ENCODE data around the gene CLEC4F. TPM values are rescaled to one million over a fixed set of nuclear protein-coding genes. Genes with fewer than 3 reads are reported as not detected.

The CLEC4F gene
- total and polyA plus RNA-seq, 2 donors (not counting 1 experiment from before 2014, with no cell fraction given): not detected

- 80% methylated on average over 1 of the region's 1 CpG for WGBS (ENCODE audit: insufficient coverage)
- Mint-ChIP-seq H3K27me3 (peaks cover 29% of the 10 kb centered on the region), H3K27ac (no peak overlapping the region), H3K9me3 (ENCODE audit: insufficient read depth) (no peaks in the 10 kb centered on the region), H3K4me1 (no peaks in the 10 kb centered on the region), H3K4me3 (no peak overlapping the region)
- Histone ChIP-seq H2AFZ (ENCODE audit: insufficient read depth, low read depth, low read length, poor library complexity, severe bottlenecking) (no peak overlapping the region), H3K9me3 (ENCODE audit: control extremely low read depth in 1 of 3, control insufficient read depth in 2 of 3, insufficient read depth in 1 of 3, low read length in 2 of 3) (no peaks in the 10 kb centered on the region), H3K27me3 (replicated peaks in 1 of 4; ENCODE audit: control extremely low read depth in 1 of 4, control insufficient read depth in 3 of 4, insufficient read depth in 4 of 4, low read length in 3 of 4) (peaks cover 0 to 8% (median 2%) of the 10 kb centered on the region in 4 experiments), H3K4me1 (ENCODE audit: control insufficient read depth in 2 of 2, insufficient read depth in 2 of 2, low read length in 2 of 2) (no peaks in the 10 kb centered on the region), H3K27ac (ENCODE audit: low read length in 2 of 2) (no peak overlapping the region), H3K4me3 (ENCODE audit: control extremely low read depth in 1 of 5, extremely low read depth in 1 of 5, insufficient read depth in 1 of 5, low read depth in 2 of 5, low read length in 4 of 5) (no peak overlapping the region), H3K9ac (ENCODE audit: low read length) (no peak overlapping the region), H3K4me2 (replicated peaks; ENCODE audit: low read depth, low read length, poor library complexity, severe bottlenecking) (no peak overlapping the region), H3K79me2 (ENCODE audit: control insufficient read depth, insufficient read depth, low read length) (no peaks in the 10 kb centered on the region), H4K20me1 (ENCODE audit: control insufficient read depth, insufficient read depth, low read length, poor library complexity, severe bottlenecking) (no peaks in the 10 kb centered on the region), H3K36me3 (replicated peaks in 1 of 2; ENCODE audit: control extremely low read depth in 1 of 2, control insufficient read depth in 1 of 2, extremely low read depth in 1 of 2, insufficient read depth in 2 of 2, low read length in 1 of 2) (no peaks in the 10 kb centered on the region)
- intact Hi-C loops (cut with micrococcal nuclease): no loop called here
- ATAC-seq (ENCODE audit: low read depth) (no peak), DNase-seq (no peak)
- TF ChIP-seq CTCF (IDR thresholded peaks at IDR 0.05): no peak
- TF ChIP-seq EZH2 (IDR thresholded peaks at IDR 0.05; ENCODE audit: borderline replicate concordance, insufficient read depth, low read depth, low read length, poor library complexity, severe bottlenecking): no peak
- ChIA-PET CTCF (interaction anchor here (0.9 to 2.5 kb wide), 2 partner anchors 16 to 92 kb away, joined by 3 to 11 read pairs; no protein-coding TSS in a partner anchor), POLR2A (no interaction called here)
These were observed 35.3 kb upstream of the CLEC4F start for GRCh38 chr2:70855667-70856066.

- no peaks in the 10 kb centered on the region for H3K4me1 Mint-ChIP-seq
- WGBS (ENCODE audit: insufficient coverage): 85% methylated on average over 4 of the region's 4 CpGs
- H3K27ac Mint-ChIP-seq: no peak overlapping the region
- no peaks in the 10 kb centered on the region for H3K9me3 ChIP-seq (ENCODE audit: control extremely low read depth in 1 of 3, control insufficient read depth in 2 of 3, insufficient read depth in 1 of 3, low read length in 2 of 3)
- H3K36me3 ChIP-seq (replicated peaks in 1 of 2; ENCODE audit: control extremely low read depth in 1 of 2, control insufficient read depth in 1 of 2, extremely low read depth in 1 of 2, insufficient read depth in 2 of 2, low read length in 1 of 2): no peaks in the 10 kb centered on the region
- DNase-seq (no peak), ATAC-seq (ENCODE audit: low read depth) (no peak)
- H2AFZ ChIP-seq (ENCODE audit: insufficient read depth, low read depth, low read length, poor library complexity, severe bottlenecking): no peak overlapping the region
- no peak overlapping the region for H3K4me3 ChIP-seq (ENCODE audit: control extremely low read depth in 1 of 5, extremely low read depth in 1 of 5, insufficient read depth in 1 of 5, low read depth in 2 of 5, low read length in 4 of 5)
- intact Hi-C loops (cut with micrococcal nuclease): no loop called here
- peaks cover 17% of the 10 kb centered on the region for H3K27me3 Mint-ChIP-seq
- ChIA-PET POLR2A (no interaction called here), CTCF (no interaction called here)
- H3K4me3 Mint-ChIP-seq: no peak overlapping the region
- H4K20me1 ChIP-seq (ENCODE audit: control insufficient read depth, insufficient read depth, low read length, poor library complexity, severe bottlenecking): no peaks in the 10 kb centered on the region
- H3K79me2 ChIP-seq (ENCODE audit: control insufficient read depth, insufficient read depth, low read length): no peaks in the 10 kb centered on the region
- H3K27me3 ChIP-seq (replicated peaks in 1 of 4; ENCODE audit: control extremely low read depth in 1 of 4, control insufficient read depth in 3 of 4, insufficient read depth in 4 of 4, low read length in 3 of 4): peaks cover 0 to 5% (median 0%) of the 10 kb centered on the region in 4 experiments
- no peak overlapping the region for H3K4me2 ChIP-seq (replicated peaks; ENCODE audit: low read depth, low read length, poor library complexity, severe bottlenecking)
- H3K27ac ChIP-seq (ENCODE audit: low read length in 2 of 2): no peak overlapping the region
- H3K9ac ChIP-seq (ENCODE audit: low read length): no peak overlapping the region
- TF ChIP-seq EZH2 (IDR thresholded peaks at IDR 0.05; ENCODE audit: borderline replicate concordance, insufficient read depth, low read depth, low read length, poor library complexity, severe bottlenecking) (no peak), CTCF (IDR thresholded peaks at IDR 0.05) (no peak)
- H3K4me1 ChIP-seq (ENCODE audit: control insufficient read depth in 2 of 2, insufficient read depth in 2 of 2, low read length in 2 of 2): no peaks in the 10 kb centered on the region
- H3K9me3 Mint-ChIP-seq (ENCODE audit: insufficient read depth): no peaks in the 10 kb centered on the region
These were observed 34.0 kb upstream of the CLEC4F start for GRCh38 chr2:70854411-70854810.

All from B cell (primary cell).